ENCODE results near the gene CLBA1.

Gene CLBA1

DNA sequence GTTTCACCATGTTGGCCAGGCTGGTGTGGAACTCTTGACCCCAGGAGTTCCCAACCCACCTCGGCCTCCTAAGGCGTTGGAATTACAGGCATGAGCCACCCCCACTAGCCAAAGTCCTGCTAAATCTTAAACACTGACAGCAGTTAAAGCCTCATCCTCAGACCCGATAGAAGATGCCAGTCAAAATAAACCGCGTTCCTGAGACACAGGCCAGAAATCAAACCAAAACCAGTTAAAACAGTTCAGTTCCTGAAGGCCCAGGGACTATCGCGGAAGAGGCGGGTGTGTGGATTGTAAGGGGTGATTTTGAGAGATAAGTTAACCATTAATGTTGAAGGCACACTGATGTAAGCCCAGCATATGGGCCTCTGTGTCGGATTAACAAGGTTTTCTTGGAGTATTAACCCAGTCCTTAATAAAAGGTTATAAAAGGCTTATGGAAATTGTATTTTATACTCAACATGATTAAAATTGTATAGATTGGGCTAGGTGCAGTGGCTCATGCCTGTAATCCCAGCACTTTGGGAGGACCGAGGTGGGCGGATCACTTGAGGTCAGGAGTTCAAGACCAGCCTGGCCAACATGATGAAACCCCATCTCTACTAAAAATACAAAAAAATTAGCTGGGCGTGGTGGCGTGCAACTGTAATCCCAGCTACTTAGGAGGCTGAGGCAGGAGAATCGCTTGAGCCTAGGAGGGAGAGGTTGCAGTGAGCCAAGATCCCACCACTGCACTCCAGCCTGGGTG, 54.0 kb downstream of the CLBA1 start:
- TF ChIP-seq GABPA (IDR thresholded peaks at IDR 0.05; ENCODE audit: low read depth) = no peak
- TF ChIP-seq, protein P1, sequence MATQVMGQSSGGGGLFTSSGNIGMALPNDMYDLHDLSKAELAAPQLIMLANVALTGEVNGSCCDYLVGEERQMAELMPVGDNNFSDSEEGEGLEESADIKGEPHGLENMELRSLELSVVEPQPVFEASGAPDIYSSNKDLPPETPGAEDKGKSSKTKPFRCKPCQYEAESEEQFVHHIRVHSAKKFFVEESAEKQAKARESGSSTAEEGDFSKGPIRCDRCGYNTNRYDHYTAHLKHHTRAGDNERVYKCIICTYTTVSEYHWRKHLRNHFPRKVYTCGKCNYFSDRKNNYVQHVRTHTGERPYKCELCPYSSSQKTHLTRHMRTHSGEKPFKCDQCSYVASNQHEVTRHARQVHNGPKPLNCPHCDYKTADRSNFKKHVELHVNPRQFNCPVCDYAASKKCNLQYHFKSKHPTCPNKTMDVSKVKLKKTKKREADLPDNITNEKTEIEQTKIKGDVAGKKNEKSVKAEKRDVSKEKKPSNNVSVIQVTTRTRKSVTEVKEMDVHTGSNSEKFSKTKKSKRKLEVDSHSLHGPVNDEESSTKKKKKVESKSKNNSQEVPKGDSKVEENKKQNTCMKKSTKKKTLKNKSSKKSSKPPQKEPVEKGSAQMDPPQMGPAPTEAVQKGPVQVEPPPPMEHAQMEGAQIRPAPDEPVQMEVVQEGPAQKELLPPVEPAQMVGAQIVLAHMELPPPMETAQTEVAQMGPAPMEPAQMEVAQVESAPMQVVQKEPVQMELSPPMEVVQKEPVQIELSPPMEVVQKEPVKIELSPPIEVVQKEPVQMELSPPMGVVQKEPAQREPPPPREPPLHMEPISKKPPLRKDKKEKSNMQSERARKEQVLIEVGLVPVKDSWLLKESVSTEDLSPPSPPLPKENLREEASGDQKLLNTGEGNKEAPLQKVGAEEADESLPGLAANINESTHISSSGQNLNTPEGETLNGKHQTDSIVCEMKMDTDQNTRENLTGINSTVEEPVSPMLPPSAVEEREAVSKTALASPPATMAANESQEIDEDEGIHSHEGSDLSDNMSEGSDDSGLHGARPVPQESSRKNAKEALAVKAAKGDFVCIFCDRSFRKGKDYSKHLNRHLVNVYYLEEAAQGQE (IDR thresholded peaks at IDR 0.05; ENCODE audit: insufficient replicate concordance, low read depth) = no peak
- TF ChIP-seq, protein P2, sequence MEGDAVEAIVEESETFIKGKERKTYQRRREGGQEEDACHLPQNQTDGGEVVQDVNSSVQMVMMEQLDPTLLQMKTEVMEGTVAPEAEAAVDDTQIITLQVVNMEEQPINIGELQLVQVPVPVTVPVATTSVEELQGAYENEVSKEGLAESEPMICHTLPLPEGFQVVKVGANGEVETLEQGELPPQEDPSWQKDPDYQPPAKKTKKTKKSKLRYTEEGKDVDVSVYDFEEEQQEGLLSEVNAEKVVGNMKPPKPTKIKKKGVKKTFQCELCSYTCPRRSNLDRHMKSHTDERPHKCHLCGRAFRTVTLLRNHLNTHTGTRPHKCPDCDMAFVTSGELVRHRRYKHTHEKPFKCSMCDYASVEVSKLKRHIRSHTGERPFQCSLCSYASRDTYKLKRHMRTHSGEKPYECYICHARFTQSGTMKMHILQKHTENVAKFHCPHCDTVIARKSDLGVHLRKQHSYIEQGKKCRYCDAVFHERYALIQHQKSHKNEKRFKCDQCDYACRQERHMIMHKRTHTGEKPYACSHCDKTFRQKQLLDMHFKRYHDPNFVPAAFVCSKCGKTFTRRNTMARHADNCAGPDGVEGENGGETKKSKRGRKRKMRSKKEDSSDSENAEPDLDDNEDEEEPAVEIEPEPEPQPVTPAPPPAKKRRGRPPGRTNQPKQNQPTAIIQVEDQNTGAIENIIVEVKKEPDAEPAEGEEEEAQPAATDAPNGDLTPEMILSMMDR (IDR thresholded peaks at IDR 0.05; ENCODE audit: insufficient read depth, low read length) = no peak
- no peak for TF ChIP-seq SPI1 (IDR thresholded peaks at IDR 0.05; ENCODE audit: borderline replicate concordance, low read depth)
- no peaks in the 10 kb centered on the region for H3K27me3 ChIP-seq (ENCODE audit: insufficient read depth, poor library complexity, severe bottlenecking)
- H3K27ac ChIP-seq (replicated peaks) = no peak overlapping the region
- DNase-seq (ENCODE audit: low read depth in 1 of 2, low spot score in 1 of 2) = no peak
- no peak overlapping the region for H3K4me3 ChIP-seq (replicated peaks; ENCODE audit: insufficient read depth, low read length)

DNA sequence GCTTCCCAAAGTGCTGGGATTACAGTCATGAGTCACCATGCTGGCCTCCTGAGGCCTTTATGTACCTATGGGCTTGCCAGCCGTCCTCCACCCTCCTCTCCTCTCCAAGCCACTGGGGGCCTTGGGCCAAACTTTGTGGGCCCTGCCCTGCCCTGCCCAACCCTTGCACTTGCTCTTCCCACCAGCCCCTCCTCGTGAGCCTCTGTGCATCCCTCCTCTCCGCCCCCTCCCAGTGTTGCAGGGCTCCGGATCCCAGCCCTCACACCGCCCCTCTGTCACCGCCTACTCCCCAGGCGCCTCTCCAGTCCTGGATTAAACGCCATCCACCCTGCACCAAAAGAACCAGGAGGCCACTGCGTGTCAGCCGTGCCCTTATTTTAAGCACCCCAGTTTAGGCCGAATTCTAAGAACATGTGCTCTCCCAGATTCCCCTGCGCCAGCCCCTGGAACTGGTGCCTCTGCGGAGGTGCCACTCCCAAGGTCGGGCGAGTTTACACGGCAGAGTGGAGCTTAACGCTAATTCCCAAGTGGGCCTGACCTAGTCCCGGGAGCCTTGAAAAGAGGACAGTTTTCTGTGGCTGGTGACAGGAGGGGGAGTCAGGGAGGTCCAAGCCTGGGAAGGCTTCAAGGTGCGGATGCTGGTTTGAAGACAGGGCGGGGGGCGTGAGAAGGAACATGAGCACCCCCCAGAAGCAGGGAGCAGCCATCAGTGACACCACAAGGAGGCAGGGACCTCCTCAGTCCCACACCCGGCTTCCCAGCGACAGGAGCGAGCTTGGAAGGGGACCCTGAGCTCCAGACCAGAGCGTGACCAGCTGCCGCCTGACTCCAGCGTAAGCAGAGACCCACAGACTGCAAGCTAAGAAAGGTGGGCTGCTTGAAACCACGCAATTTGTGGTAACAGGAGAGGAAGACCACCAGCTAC, 56.5 kb downstream of the CLBA1 start:
- no peak for DNase-seq (ENCODE audit: low read depth in 1 of 2, low spot score in 1 of 2)
- Histone ChIP-seq H3K27ac (replicated peaks) (no peak overlapping the region), H3K4me3 (replicated peaks; ENCODE audit: insufficient read depth, low read length) (no peak overlapping the region), H3K27me3 (ENCODE audit: insufficient read depth, poor library complexity, severe bottlenecking) (no peaks in the 10 kb centered on the region)
- TF ChIP-seq POLR2AphosphoS5 (IDR thresholded peaks at IDR 0.05; ENCODE audit: low read depth) = no peak
- no peak for TF ChIP-seq SPI1 (IDR thresholded peaks at IDR 0.05; ENCODE audit: borderline replicate concordance, low read depth)
- TF ChIP-seq GABPA (IDR thresholded peaks at IDR 0.05; ENCODE audit: low read depth) = no peak
- TF ChIP-seq, protein P1 (IDR thresholded peaks at IDR 0.05; ENCODE audit: insufficient replicate concordance, low read depth) = no peak
- TF ChIP-seq, protein P2 (IDR thresholded peaks at IDR 0.05; ENCODE audit: insufficient read depth, low read length) = no peak

DNA sequence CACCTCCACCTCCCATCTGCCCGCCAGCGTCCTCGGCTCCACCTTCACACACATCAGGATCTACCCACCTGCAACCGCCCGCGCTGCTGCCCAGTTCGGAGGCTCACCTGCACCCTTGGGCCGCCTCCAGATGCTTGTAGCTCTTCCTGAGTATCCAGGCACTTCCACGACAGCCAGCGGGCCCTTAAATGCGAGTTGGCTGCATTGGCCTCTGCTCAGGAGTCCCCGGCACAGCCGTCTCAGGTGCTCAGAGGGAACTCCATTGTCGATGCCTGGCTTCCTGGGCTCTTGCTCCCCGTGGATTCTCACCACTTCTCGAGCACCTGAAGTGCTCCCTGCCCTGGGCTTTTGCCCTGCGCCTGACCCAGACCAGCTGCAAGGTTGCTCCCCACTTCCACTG, 57.2 kb downstream of the CLBA1 start:
- no peak for DNase-seq (ENCODE audit: low read depth in 1 of 2, low spot score in 1 of 2)
- Histone ChIP-seq H3K27ac (replicated peaks) (no peak overlapping the region), H3K4me3 (replicated peaks; ENCODE audit: insufficient read depth, low read length) (no peak overlapping the region), H3K27me3 (ENCODE audit: insufficient read depth, poor library complexity, severe bottlenecking) (no peaks in the 10 kb centered on the region)
- no peak for TF ChIP-seq POLR2AphosphoS5 (IDR thresholded peaks at IDR 0.05; ENCODE audit: low read depth)
- TF ChIP-seq SPI1 (IDR thresholded peaks at IDR 0.05; ENCODE audit: borderline replicate concordance, low read depth) = no peak
- TF ChIP-seq, protein P2 (IDR thresholded peaks at IDR 0.05; ENCODE audit: insufficient read depth, low read length) = no peak
- TF ChIP-seq GABPA (IDR thresholded peaks at IDR 0.05; ENCODE audit: low read depth) = no peak
- TF ChIP-seq, protein P1 (IDR thresholded peaks at IDR 0.05; ENCODE audit: insufficient replicate concordance, low read depth) = no peak

All from HL-60 (cell line).